PC-3 (cell line): ENCODE measurements around the gene LTBR.

Experiments used
- EZH2 ChIP-seq: fragments of 300-600 bp; sonication (generic); IDR thresholded peaks from one replicate; pipeline ENCODE4 v1.6.1; 2017; ENCODE audit warnings: antibody characterized with exemption, mild to moderate bottlenecking, low read length; ENCODE audit not compliant: unreplicated experiment
- TF ChIP-seq, protein P1 (sequence below): fragments of 300-600 bp; sonication (generic); conservative IDR thresholded peaks from 2 replicates; pipeline ENCODE4 v1.5.1; 2017; ENCODE audit warnings: antibody characterized with exemption, low read depth, mild to moderate bottlenecking, low read length

DNA sequence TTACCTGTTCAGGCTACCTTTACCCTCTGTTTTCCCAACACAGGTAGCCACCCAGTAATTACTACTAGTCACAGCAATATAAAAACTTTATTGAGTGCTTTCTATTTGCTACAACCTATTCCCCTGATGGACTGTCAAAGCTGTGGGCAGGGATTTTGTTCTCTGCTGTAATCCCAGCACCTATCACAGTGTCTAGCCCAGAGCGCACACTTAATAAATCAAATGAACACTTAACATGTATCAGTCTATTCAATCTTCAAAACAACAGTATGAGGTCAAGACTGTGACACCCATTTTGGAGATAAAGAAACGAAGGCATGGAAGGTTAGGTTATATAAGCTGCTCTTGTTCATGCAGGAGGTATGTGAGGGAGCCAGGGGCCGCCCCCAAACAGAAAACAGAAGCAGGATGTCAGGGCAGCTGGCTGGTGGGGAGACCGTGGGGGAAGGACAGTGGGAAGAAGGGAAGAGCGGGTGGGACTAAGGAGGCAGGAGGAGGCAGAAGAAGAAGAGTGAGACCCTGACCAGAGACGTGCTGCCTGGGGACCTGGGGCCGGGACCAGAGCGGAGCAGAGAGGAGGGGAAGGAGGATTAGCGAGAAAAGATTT is 43.8 kb upstream of the LTBR start:
- TF ChIP-seq, protein P1, sequence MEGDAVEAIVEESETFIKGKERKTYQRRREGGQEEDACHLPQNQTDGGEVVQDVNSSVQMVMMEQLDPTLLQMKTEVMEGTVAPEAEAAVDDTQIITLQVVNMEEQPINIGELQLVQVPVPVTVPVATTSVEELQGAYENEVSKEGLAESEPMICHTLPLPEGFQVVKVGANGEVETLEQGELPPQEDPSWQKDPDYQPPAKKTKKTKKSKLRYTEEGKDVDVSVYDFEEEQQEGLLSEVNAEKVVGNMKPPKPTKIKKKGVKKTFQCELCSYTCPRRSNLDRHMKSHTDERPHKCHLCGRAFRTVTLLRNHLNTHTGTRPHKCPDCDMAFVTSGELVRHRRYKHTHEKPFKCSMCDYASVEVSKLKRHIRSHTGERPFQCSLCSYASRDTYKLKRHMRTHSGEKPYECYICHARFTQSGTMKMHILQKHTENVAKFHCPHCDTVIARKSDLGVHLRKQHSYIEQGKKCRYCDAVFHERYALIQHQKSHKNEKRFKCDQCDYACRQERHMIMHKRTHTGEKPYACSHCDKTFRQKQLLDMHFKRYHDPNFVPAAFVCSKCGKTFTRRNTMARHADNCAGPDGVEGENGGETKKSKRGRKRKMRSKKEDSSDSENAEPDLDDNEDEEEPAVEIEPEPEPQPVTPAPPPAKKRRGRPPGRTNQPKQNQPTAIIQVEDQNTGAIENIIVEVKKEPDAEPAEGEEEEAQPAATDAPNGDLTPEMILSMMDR = no peak
- no peak for TF ChIP-seq EZH2
